Cerebellar cortex (tissue), 1 donor: ENCODE data around the gene AMPD3.

ENCODE experiments used
- DNase-seq: peaks from one replicate; pipeline ENCODE4 v3.0.0-alpha.2; 2015; ENCODE audit warnings: low spot score

The AMPD3 gene

GRCh38 chr11:10488934-10489691 is 34.0 kb downstream of the AMPD3 start:
- no peak for DNase-seq

- DNase-seq: no peak
Observed at GRCh38 chr11:10490032-10490397, 35.0 kb downstream of the AMPD3 start.

GRCh38 chr11:10490398-10491241 is 35.6 kb downstream of the AMPD3 start:
- peak; percentile 20 for DNase-seq

- no peak for DNase-seq
Observed at GRCh38 chr11:10492084-10492483, 37.0 kb downstream of the AMPD3 start.

- no peak for DNase-seq
Observed at GRCh38 chr11:10493041-10493663, 38.1 kb downstream of the AMPD3 start.

GRCh38 chr11:10494636-10495463 is 39.8 kb downstream of the AMPD3 start:
- no peak for DNase-seq

- no peak for DNase-seq
Observed at GRCh38 chr11:10495464-10495786, 40.4 kb downstream of the AMPD3 start.

GRCh38 chr11:10496296-10496936 is 41.4 kb downstream of the AMPD3 start:
- no peak for DNase-seq

- no peak for DNase-seq
Observed at GRCh38 chr11:10497371-10498021, 42.4 kb downstream of the AMPD3 start.

- DNase-seq: no peak
Observed at GRCh38 chr11:10498022-10498400, 42.9 kb downstream of the AMPD3 start.

GRCh38 chr11:10498426-10499250 is 43.6 kb downstream of the AMPD3 start:
- no peak for DNase-seq

- DNase-seq: no peak
Observed at GRCh38 chr11:10499452-10499851, 44.4 kb downstream of the AMPD3 start.

GRCh38 chr11:10499874-10500601 is 45.0 kb downstream of the AMPD3 start:
- no peak for DNase-seq

GRCh38 chr11:10500757-10501684 is 46.0 kb downstream of the AMPD3 start:
- DNase-seq: no peak

GRCh38 chr11:10502065-10502680 is 47.1 kb downstream of the AMPD3 start:
- no peak for DNase-seq

- no peak for DNase-seq
Observed at GRCh38 chr11:10502770-10503169, 47.7 kb downstream of the AMPD3 start.

GRCh38 chr11:10503221-10503620 is 48.2 kb downstream of the AMPD3 start:
- DNase-seq: no peak
